Measurements from ENCODE around the gene CBX5.

- no peak for TF ChIP-seq YY1 (IDR thresholded peaks at IDR 0.05; ENCODE audit: insufficient read depth, insufficient read length)
- TF ChIP-seq ZNF274 (IDR thresholded peaks at IDR 0.05; ENCODE audit: low read depth, low read length), result no peak
Observed at GRCh38 chr12:54227376-54227775, 52.5 kb downstream of the CBX5 start.

Measured in NT2/D1 (cell line).